GM12891 (cell line): ENCODE data around the gene TNFAIP2.

Experiments used
- POLR2A ChIP-seq: IDR thresholded peaks from 2 replicates; pipeline ENCODE4 v1.6.1; 2011; ENCODE audit warnings: low read depth, low read length, control low read depth
- POLR2AphosphoS5 ChIP-seq: IDR thresholded peaks from 2 replicates; pipeline ENCODE4 v1.6.1; 2011; ENCODE audit warnings: low read depth, low read length, control low read depth
- SPI1 ChIP-seq: IDR thresholded peaks from 2 replicates; pipeline ENCODE4 v1.6.1; 2011; ENCODE audit warnings: low read depth, low read length, control low read depth
- TAF1 ChIP-seq: IDR thresholded peaks from 2 replicates; pipeline ENCODE4 v1.6.1; 2011; ENCODE audit warnings: low read depth, low read length, control low read depth

GRCh38 chr14:103101257-103101962, 21.9 kb upstream of the TNFAIP2 start:
- TF ChIP-seq POLR2A (no peak), POLR2AphosphoS5 (no peak), SPI1 (no peak), TAF1 (no peak)
